ENCODE data around the gene OLFM2.
"Not testable (repeated sequence)": the region's sequence is repeated elsewhere in the genome, so short reads cannot be mapped to it uniquely, and the experiment has no call there.

Gene OLFM2

DNA sequence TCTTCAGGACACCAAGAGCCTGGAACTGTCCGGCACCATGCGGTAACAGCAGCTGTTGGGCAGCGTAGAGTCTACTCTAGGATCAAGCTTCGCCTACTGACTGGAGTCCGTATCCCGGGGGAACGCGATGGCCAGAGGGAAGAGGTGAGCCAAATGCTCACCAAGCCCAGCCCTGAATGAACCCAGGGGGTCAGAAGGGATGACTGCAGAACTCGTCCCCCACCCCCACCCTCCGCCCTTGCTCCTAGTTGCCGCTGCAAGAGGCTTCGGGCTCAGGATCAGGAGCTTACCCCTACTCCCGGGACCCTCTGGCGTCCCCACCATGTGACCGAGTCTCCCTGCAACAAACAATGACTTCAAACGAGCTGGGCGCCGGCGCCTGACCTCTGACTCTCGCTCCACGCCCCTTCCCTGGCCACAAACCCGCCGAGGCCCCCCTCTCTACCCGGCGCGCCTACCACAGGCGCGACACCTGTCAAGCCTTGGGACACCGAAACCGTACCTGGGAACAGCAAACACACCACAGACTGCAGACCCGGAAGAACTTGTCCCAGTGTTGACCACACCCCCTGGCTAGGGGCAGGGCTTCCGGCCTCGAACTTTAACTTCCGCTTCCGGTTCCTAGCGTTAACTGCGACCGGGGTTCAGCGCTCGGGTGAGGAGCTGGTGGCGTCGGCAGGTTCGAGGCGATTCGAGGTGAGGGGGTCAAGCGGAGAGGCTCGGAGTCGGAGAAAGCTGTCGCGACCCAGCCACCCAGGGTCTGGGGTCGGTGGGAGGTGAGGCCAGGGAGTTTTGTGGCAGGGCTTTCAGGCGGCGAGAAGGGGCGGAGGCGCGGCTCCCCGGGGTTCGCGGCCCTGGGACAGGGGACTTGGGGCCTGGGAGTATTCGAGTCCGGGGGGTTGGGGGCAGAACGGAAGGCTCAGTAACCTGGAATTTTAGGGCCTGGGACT is 108.8 kb downstream of the OLFM2 start, which contains the start of gene UBL5:
Gene UBL5 (plus strand): TSS at position 630 of the 950 bp plus-strand sequence. CDS start 420 bp downstream, outside the sequence.
- DNase-seq, result peak; percentile 82

DNA sequence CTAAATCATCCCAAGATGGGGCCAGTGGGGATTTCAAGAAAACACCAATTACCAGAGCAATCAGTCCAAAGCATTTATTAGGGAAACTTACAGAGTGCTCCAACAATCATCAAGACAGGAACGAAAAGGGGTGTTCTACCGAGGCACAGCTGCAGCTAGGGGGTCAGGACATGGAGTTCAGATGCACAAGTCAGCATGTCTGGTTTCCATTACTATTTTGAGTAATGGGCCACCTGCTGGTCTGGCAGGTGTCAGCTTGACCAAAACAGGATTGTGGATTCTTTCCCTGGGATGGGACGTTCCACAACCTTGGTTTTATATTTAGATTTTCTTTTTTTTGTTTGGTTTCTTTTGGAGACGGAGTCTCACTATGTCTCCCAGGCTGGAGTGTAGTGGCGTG is 112.5 kb downstream of the OLFM2 start:
- no peak for DNase-seq

DNA sequence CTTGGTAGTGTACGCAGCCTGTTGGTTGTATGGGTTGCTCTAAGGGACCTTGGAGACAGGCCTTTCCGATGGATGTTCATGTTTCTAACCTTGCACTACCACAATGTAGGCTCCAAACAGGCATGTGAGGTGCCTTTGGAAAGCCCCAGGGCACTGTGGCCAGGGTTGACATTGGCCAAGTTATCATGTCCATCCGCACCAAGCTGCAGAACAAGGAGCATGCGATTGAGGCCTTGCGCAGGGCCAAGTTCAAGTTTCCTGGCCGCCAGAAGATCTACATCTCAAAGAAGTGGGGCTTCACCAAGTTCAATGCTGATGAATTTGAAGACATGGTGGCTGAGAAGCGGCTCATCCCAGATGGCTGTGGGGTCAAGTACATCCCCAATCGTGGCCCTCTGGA is 116.3 kb downstream of the OLFM2 start:
- DNase-seq, result not testable (repeated sequence)

DNA sequence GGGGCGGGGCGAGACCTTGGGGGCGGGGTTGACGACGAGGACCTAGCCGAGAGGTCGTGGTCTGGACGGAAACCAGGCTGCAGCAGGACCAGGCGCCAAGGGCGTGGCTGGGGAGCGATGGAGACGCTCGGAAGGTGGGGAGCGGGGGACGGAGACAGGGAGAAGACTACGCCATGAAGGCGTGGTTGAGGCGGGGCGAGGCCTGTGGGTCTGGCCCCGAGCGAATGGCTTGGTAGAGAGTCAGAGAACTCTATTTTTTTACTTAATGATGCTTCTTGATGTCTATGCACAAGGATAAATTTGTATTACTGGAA is 116.8 kb downstream of the OLFM2 start:
- DNase-seq, result no peak

DNA sequence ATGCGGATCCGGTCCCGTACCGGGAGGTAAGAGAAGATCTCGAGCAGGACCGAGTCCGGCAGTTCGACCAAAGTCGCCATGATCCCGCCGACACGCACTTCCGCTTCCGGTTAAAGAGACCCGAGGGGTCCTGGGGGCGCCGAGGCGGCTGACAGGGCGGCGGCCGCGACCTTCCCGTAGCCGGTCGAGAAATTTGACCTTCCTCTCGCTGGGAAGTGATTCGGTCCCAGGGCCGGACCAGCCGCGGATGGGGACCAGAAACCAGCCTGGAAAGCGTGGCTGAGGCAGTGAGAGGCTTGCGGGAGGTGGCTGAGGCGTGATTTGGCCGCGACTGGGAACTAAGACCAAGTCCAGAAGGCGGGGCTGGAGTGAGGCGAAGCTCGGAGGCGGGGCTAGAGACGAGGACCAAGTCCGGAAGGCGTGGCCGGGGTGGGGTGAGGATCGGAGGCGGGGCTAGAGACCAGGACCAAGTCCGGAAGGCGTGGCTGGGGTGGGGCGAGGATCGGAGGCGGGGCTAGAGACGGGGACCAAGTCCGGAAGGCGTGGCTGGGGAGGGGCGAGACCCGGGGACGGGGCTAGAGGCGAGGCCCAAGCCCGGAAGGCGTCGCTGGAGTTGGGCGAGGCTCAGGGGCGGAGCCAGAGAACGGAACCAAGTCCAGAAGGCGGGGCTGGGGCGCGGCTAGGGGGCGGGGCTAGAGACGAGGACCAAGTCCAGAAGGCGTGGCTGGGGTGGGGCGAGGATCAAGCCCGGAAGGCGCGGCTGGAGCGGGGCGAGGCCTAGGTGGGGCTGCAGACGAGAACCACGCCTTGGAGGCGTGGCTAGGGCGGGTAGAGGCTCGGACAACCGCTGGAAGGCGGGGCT is 117.3 kb downstream of the OLFM2 start, which contains the start of gene FBXL12:
Gene FBXL12 (minus strand): TSS at position 346 of the 862 bp plus-strand sequence. CDS start 266 bp downstream, at position 80.
- DNase-seq, result peak; percentile 99

DNA sequence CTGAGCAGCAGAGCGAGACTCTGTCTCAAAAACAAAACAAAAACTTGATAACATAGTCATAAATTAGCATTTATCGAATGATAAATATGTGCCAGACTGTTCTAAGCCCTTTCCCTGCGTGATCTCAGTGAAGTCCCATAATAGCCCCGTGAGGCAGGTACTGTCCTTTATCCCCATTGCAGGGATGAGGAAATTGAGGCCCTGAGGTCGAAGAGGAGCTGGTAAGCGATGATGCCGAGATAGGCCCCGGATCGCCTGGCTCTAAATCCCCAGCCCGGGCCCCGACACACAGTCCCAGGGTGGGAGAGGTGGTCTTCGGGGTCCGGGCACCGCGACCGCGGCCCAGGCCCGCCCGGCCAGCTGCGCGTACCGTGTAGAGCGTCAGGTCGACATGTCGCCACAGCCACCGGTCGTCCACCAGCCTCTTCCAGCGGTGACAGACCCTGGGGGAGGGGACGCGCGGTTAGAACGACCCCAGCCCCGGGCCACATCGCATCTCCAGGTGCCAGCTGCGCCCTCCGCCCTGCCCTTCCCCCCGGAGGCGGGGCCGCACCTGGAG is 118.1 kb downstream of the OLFM2 start:
- no peak for DNase-seq

DNA sequence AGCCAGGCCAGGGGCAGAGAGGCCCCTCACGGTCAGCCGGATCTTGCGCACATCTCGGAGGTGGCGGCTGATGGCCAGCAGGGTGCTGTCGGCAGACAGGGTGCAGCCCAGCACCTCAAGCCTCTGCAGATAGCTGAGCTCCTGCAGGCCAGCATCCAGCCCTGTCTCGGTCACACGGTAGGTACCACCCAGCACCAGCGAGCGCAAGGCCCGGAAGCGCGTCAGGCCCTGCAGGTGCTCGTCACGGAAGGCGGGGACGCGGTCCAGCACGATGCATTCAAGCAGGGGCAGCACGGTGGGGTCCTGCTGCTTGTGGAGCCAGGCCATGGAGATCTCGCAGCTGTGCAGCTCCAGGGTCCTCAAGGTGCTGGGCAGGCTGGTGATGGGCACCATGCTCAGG is 125.2 kb downstream of the OLFM2 start:
- DNase-seq, result no peak

DNA sequence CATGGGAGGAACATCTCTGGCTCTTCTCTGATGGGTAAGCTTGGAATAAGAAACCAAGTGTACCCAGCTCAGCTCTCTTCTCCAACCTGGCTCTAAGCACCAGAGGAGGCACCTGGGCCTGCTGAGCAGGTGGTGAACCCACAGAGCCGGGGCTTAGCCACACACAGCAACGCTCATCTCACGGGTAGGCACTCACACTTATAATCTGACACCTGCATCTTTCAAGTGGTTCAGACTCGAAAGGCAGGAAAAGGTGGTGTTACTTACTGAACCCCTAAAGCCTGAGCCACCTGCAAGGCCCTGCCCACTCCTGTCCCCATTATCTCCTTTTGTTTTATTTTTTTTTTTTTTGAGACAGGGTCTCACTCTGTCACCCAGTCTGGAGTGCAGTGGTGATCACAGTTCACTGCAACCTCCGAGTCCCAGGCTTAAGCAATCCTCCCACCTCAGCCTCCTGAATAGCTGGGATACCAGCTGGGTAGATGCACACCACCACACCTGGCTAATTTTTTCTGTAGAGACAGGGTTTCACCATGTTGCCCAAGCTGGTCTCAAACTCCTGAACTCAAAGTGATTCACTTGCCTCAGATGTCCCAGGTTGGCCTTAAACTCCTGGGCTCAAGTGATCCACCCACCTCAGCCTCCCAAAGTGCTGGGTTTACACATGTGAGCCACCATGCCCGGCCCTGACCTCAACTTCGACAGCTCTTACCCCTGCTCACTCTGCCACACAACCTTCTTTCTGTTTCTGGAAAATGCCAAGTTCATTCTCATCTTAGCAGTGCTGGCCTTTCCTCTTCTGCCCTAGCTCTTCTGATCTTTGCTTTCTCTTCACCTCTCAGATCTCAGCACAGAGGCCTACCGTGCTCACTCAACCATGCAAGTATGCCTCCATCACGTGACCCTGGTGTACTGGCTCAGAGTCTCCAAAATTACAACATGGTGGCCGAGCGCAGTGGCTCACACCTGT is 127.2 kb downstream of the OLFM2 start:
- no peak for DNase-seq

DNA sequence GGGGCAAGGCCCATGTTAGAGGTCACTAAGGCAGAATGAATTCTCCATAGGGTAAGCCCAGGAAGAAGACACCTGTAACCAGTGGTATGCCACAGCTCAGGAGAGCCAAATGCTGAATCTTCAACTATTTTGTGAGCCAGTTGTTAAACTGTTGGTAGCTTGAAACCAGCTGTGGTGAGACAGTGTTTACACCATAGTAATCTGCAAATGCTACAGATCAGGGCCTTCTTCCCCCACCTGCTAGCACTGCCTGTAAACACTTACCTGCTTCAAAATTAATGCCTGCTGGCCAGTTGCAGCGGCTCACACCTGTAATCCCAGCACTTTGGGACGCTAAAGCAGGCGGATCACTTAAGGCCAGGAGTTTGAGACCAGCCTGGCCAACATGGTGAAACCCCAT is 129.5 kb downstream of the OLFM2 start:
- DNase-seq, result no peak
